ENCODE results near the gene TSPAN1.

The TSPAN1 gene, protein sequence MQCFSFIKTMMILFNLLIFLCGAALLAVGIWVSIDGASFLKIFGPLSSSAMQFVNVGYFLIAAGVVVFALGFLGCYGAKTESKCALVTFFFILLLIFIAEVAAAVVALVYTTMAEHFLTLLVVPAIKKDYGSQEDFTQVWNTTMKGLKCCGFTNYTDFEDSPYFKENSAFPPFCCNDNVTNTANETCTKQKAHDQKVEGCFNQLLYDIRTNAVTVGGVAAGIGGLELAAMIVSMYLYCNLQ

GRCh38 chr1:46174448-46175231, at the start of gene TSPAN1:
TSS of gene TSPAN1 (plus strand) at chr1:46175087. CDS start at chr1:46181108, 6,021 bp downstream.
- DNase-seq (ENCODE audit: low read depth), result no peak

DNA sequence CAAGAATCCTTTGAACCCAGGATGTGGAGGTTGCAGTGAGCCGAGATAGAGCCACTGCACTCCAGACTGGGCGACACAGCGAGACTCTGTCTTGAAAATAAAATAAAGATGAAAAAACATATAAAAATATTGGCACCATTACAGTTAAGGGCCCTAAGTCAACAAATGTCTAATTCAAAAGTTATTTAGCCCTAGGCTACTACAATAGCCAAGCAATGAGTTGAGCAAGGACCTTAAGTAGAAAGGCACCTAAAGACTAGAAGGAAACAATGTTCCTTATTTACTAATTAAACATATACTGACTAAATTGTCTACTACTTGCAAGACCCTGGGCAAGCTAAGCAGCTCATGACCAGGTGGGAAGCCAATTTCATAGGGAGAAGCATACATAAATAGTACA, 46.5 kb upstream of the TSPAN1 start:
- DNase-seq (ENCODE audit: low read depth), result no peak

DNA sequence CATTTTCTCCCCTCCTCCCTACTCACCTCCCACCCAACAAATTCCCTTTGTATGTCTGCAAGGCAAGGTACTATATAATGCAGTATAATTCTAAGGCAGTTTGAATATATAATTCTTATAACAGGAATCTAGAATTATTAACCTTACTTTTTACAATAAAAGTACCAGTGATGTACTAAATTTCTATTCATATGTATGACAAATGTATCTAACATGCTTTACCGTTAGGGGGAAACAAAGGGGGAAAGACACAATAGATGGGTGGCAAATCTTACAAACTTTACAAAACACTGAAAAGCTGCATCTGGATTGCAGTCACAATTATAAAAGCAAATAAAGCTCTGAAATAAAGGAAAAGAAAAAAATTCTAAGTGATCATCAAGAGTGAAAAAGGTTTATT, 44.8 kb upstream of the TSPAN1 start:
- DNase-seq (ENCODE audit: low read depth), result no peak

DNA sequence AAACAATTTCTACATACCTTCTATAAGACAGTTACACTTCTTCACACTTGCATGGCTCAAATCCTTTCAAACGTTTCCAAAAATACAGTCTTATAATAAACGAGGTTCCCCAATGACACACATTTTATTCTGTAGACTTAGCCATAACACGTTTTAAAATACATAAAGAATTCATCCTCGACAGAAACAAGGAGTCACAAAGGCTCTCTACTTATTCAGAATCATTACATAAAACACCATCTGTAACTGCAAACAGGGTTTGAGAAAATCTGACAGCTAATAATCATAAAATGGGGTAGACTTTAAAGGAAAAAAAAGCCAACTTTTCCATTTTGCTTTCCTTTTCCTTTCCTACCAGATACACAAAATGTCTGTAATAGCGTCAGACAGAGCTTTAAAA, 44.3 kb upstream of the TSPAN1 start:
- no peak for DNase-seq (ENCODE audit: low read depth)

GRCh38 chr1:46131093-46131492, 43.8 kb upstream of the TSPAN1 start:
- DNase-seq (ENCODE audit: low read depth), result no peak

- peak; percentile 7 for DNase-seq (ENCODE audit: low read depth)
Measured at GRCh38 chr1:46131712-46132528, 43.0 kb upstream of the TSPAN1 start.

- peak; percentile 75 for DNase-seq (ENCODE audit: low read depth)
Measured at GRCh38 chr1:46132529-46133180, 42.2 kb upstream of the TSPAN1 start, which contains the start of gene PIK3R3. TSS of gene PIK3R3 (minus strand) at chr1:46132629. CDS start at chr1:46131952, 677 bp downstream.

- no peak for DNase-seq (ENCODE audit: low read depth)
Measured at GRCh38 chr1:46133181-46133658, 41.7 kb upstream of the TSPAN1 start.

GRCh38 chr1:46133781-46134350, 41.0 kb upstream of the TSPAN1 start:
- DNase-seq (ENCODE audit: low read depth), result no peak

DNA sequence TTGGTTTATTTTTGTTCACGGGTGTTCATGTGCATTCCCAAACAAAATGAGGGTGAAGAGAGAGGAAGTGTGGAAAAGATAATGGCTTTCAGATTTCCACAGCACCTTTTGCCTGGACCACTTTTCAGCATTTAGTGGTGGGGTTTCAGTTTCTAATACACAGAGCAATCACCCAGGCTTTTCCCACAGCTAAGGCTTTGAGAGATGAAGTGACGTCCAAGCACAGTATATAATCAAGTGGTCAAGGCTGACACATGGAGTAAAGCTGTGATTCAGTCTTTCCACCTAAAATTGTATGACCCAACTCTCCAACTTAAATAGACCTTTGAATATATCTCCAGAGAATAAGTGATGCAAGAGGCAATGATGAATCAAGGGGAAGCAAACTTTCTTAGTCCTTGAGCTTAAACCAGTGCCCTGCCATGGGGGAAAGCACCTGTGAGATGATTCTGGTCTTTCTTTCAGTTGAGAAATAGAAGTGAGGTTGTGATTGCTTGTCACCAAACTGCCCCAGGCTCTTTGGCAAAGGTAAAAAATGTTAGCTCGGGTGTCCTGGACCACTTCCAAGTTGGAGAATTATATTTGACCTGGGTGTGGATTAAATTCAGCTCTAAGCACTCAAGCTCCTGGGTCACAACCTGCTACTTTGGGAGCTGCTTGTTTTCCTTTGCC, 40.1 kb upstream of the TSPAN1 start:
- DNase-seq (ENCODE audit: low read depth), result no peak

- DNase-seq (ENCODE audit: low read depth), result no peak
Measured at GRCh38 chr1:46136711-46137110, 38.2 kb upstream of the TSPAN1 start.

DNA sequence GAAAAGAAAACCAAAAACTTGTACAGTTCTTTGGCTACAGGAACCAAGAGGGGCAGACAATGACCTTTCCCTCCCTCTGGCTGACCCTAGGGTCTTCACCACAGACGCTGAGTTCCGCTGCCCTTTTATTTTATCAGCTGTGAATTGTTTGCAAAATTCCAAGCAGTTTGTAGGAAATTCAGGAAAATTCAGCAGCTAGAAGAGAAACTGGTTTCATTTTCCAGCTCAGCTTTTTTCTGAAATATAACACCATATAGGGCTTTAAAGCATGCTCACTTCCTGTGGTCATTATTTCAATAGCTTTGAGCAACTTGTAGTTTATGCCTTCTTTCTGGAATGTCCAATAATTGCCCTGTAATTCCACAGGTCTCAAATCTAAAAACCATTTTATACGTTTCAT, 37.0 kb upstream of the TSPAN1 start:
- no peak for DNase-seq (ENCODE audit: low read depth)

DNA sequence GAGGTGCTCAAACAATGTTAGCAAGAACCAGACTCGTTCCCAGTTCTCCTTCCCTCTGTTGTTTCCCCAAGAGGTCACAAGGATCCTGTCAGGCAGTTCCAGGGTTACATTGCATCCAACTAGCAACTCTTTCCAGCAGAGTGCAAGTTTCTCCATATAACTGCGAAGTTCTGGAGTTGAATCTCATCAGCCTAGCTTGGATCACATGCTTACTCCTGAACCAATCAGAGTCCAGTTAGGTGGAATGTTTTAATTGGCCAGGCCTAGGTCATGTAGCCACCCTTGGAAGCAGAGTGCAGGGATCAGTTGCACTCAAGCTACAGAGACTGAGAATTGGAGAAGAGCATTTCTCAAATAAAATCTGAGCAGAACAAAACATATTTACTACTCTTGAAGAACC, 26.6 kb upstream of the TSPAN1 start:
- DNase-seq (ENCODE audit: low read depth), result no peak

DNA sequence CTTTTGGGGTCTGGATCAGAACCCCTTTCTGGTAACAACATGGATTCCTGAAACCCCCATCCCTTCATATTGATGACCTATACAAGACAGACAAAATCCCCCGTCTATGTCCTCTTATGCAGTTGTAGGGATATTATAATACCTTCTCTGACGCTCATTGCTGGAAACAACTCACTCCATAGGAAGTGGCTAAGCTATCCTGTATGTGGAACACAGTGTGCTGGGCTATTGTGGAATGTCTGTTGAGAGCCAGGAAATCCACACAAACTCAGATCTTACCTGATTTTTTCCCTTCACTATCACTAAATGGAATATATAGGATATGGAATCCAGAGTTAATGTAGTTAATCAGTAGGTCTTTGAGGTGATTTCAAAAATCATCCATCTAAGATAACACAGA, 24.8 kb upstream of the TSPAN1 start:
- no peak for DNase-seq (ENCODE audit: low read depth)

DNA sequence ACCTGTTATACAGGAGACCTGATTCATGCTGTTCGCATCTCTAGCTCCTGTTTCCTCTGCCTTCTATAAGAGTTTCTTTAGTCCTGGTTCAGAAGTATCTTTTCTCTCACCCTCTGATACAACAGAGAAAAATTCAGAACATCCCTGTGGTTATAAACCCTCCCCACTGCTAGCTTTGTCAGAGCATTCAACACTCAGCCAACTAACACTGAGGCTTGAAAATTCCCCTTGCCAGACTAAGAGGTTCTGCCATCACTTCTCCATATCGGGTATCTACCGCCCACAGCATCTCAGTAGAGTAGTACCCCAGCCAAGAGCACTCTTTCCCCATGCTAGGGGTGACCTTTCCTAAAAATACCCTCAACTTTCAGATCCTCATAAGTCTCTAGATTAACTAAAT, 22.9 kb upstream of the TSPAN1 start:
- no peak for DNase-seq (ENCODE audit: low read depth)

GRCh38 chr1:46153228-46153627, 21.7 kb upstream of the TSPAN1 start:
- no peak for DNase-seq (ENCODE audit: low read depth)

GRCh38 chr1:46153732-46154131, 21.2 kb upstream of the TSPAN1 start:
- no peak for DNase-seq (ENCODE audit: low read depth)

DNA sequence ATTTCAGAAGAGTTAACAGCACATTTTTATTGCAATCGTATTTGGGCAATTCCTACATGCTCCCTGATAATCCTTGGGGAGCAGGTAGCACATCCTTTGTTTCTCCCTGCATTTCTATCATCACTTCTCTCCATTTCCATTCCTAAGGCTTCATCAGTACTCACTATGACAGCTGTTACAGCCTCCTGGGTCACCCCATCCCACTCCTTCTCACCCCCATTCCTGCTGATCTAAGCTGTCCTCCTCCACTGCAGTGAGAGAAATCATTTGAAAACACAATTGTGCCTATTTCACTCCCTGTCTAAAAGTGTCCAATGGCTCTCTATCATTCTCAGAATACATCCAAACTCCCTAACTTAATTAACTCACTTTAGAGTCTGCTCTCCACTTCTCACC, 17.0 kb upstream of the TSPAN1 start:
- no peak for DNase-seq (ENCODE audit: low read depth)

DNA sequence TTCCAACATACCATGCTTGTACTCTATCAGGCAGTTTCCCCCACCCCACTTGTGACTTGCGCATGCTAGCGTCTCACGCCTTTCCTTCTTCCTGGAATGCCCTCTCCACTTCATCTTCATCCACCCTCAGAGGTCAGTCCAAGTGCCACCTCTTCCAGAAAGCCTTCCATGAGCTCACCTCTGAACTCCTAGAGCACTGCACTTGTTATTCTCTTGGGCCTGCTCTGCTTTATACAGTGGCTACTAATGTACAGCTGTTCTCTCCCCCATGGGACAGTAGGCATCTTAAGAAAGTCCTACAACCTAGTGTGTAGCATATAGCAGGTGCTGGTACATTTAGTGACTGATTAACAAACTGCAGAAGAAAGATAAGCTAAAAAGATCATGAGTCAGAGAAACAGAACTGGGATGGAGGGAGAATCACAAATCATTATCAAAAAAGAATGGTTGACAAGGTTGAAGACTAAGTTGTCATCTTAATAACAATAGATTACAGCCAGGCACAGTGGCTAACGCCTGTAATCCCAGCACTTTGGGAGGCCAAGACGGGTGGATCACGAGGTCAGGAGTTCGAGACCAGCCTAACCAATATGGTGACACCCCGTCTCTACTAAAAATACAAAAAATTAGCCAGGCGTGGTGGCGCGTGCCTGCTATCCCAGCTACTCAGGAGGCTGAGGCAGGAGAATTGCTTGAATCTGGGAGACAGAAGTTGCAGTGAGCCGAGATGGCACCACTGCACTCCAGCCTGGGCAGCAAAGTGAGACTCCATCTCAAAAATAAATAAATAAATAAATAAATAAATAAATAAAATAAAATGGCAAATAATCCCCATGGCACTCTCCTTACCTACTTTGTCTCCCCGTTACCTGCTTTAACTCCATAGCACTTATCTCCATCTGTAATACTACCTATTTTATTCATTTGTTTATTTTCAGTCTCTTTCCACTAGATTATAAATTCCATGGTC, 16.3 kb upstream of the TSPAN1 start:
- no peak for DNase-seq (ENCODE audit: low read depth)

GRCh38 chr1:46159516-46159915, 15.4 kb upstream of the TSPAN1 start:
- DNase-seq (ENCODE audit: low read depth), result no peak

Data from stimulated activated CD8-positive, alpha-beta memory T cell treated with anti-CD3 and anti-CD28 coated beads, Interleukin-12 subunit alpha, Interleukin-12 subunit beta, amount 100 ng/mL, for 4 hours (primary cell).